ENCODE measurements around the gene NETO2.

NETO2 gene

GRCh38 chr16:47129755-47130435 lies 13.8 kb downstream of the NETO2 start:
- Histone ChIP-seq H3K27ac (ENCODE audit: extremely low read depth, low read depth, low read length) (no peak overlapping the region), H3K4me1 (ENCODE audit: control insufficient read depth, insufficient read depth, low read length) (no peaks in the 10 kb centered on the region), H3K36me3 (ENCODE audit: control insufficient read depth in 2 of 2, insufficient read depth in 1 of 2, low read length in 2 of 2) (peaks cover 0 to 26% of the 10 kb centered on the region in 2 experiments; a peak in 1 of 3 replicates), H3K4me3 (ENCODE audit: low read depth, low read length) (no peak overlapping the region), H3K9me3 (ENCODE audit: control insufficient read depth, insufficient read depth, low read depth, low read length) (no peaks in the 10 kb centered on the region)
- POLR2A ChIA-PET: interaction anchor here (0.6 kb wide), 1 partner anchor 828 kb away, joined by 3 read pairs; no protein-coding TSS in a partner anchor
- TF ChIP-seq ZNF645 (tag by site-specific recombination; IDR thresholded peaks at IDR 0.05): no peak
- TF ChIP-seq PATZ1 (tag by site-specific recombination; IDR thresholded peaks at IDR 0.05): no peak
- no peak for TF ChIP-seq ZNF362 (tag by site-specific recombination; IDR thresholded peaks at IDR 0.05)
- TF ChIP-seq ZFP37 (tag by site-specific recombination; IDR thresholded peaks at IDR 0.05): no peak
- TF ChIP-seq ZNF510 (tag by site-specific recombination; IDR thresholded peaks at IDR 0.05; ENCODE audit: insufficient replicate concordance): no peak
- no peak for TF ChIP-seq ZNF140 (tag by site-specific recombination; IDR thresholded peaks at IDR 0.05)
- TF ChIP-seq ZNF248 (tag by site-specific recombination; IDR thresholded peaks at IDR 0.05): no peak
- no peak for TF ChIP-seq ZFHX2 (tag by site-specific recombination; conservative IDR thresholded peaks at IDR 0.05)
- TF ChIP-seq ZNF501 (tag by site-specific recombination; IDR thresholded peaks at IDR 0.05): no peak
- no peak for TF ChIP-seq ZNF174 (tag by site-specific recombination; IDR thresholded peaks at IDR 0.05)
- no peak for TF ChIP-seq ZBTB6 (tag by site-specific recombination; IDR thresholded peaks at IDR 0.05)
- CTCF ChIA-PET: interaction anchor here (0.6 to 1.8 kb wide), 3 partner anchors 12 to 101 kb away, joined by 3 to 7 read pairs (median 4); partner anchors contain the start of gene NETO2

- CTCF ChIA-PET: no interaction called here
- POLR2A ChIA-PET: no interaction called here
- H3K4me3 ChIP-seq (ENCODE audit: low read depth, low read length): no peak overlapping the region
- no peaks in the 10 kb centered on the region for H3K9me3 ChIP-seq (ENCODE audit: control insufficient read depth, insufficient read depth, low read depth, low read length)
- TF ChIP-seq ZNF2 (tag by site-specific recombination; IDR thresholded peaks at IDR 0.05) (no peak), ZNF292 (tag by site-specific recombination; IDR thresholded peaks at IDR 0.05; ENCODE audit: borderline replicate concordance, low read depth) (no peak), ZNF362 (tag by site-specific recombination; IDR thresholded peaks at IDR 0.05) (no peak), KLF10 (tag by site-specific recombination; IDR thresholded peaks at IDR 0.05) (no peak), ZNF621 (tag by site-specific recombination; IDR thresholded peaks at IDR 0.05) (no peak), GLI4 (tag by site-specific recombination; IDR thresholded peaks at IDR 0.05) (no peak), PATZ1 (tag by site-specific recombination; IDR thresholded peaks at IDR 0.05) (no peak), ZNF544 (tag by site-specific recombination; IDR thresholded peaks at IDR 0.05) (no peak)
- peaks cover 0 to 29% of the 10 kb centered on the region in 2 experiments; a peak in 1 of 3 replicates for H3K36me3 ChIP-seq (ENCODE audit: control insufficient read depth in 2 of 2, insufficient read depth in 1 of 2, low read length in 2 of 2)
- H3K27ac ChIP-seq (ENCODE audit: extremely low read depth, low read depth, low read length): no peak overlapping the region
- no peaks in the 10 kb centered on the region for H3K4me1 ChIP-seq (ENCODE audit: control insufficient read depth, insufficient read depth, low read length)
Measured at GRCh38 chr16:47127541-47127940, 16.2 kb downstream of the NETO2 start.
